ENCODE results near the gene USP33. TPM values are rescaled to one million over a fixed set of nuclear protein-coding genes. Genes with fewer than 3 reads are reported as not detected.

Gene USP33
- total and polyA plus RNA-seq, 3 donors from 2014 or later, result 35.7 to 75.2 (median 66.1) TPM

Other genes with a start within 250 kb of the USP33 start
- 10 to 100 TPM; 52.2 to 53.8 TPM for gene ZZZ3, start 77.2 kb downstream of the USP33 start, total RNA-seq
- 13.3 TPM for gene ZZZ3, start 77.2 kb downstream of the USP33 start, polyA plus RNA-seq (ENCODE audit: insufficient read depth, low read depth, low replicate concordance)
- gene MIGA1, start 19.8 kb upstream of the USP33 start, total RNA-seq, result 10 to 100 TPM; 11.2 to 11.3 TPM
- 11.1 TPM for gene MIGA1, start 19.8 kb upstream of the USP33 start, polyA plus RNA-seq (ENCODE audit: insufficient read depth, low read depth, low replicate concordance)
- gene NEXN, start 128.8 kb upstream of the USP33 start, total RNA-seq, result 10 to 100 TPM in 1 of 2 donors, 1 to 10 TPM in 1; 4.6 to 10.6 TPM
- gene NEXN, start 128.8 kb upstream of the USP33 start, polyA plus RNA-seq (ENCODE audit: insufficient read depth, low read depth, low replicate concordance), result 2.5 TPM
- 100 to 1,000 TPM; 141 to 160 TPM for gene FUBP1, start 219.2 kb upstream of the USP33 start, total RNA-seq
- 83.7 TPM for gene FUBP1, start 219.2 kb upstream of the USP33 start, polyA plus RNA-seq (ENCODE audit: insufficient read depth, low read depth, low replicate concordance)
- gene DNAJB4, start 245.1 kb upstream of the USP33 start, total RNA-seq, result 10 to 100 TPM; 21.1 to 24.7 TPM
- 33.4 TPM for gene DNAJB4, start 245.1 kb upstream of the USP33 start, polyA plus RNA-seq (ENCODE audit: insufficient read depth, low read depth, low replicate concordance)